HCT116 (cell line): Measurements from ENCODE around the gene STRA8. TPM values are rescaled to one million over a fixed set of nuclear protein-coding genes. Genes with fewer than 3 reads are reported as not detected.

Experiments
- ATAC-seq: fragments of 200-7000 bp; cut with Tn5 transposase; 2 replicates; pipeline ENCODE4 v1.9.1; 2020; ENCODE audit warnings: mild to moderate bottlenecking, moderate library complexity
- BruUV-seq: library from RNA; stranded (reverse); fragments of 400-500 nt; replicated peaks from 2 replicates; lab custom pipeline; 2021; lab: Mats Ljungman, UMichigan
- CTCF ChIA-PET: fragments of 300-600 bp; sonication (Branson Sonifier 250); formaldehyde crosslinking; loops from one replicate; lab custom pipeline; 2021; ENCODE audit warnings: antibody characterized with exemption; lab: Charles Lee
- POLR2A ChIA-PET: fragments of 300-600, 350-600 bp; sonication (Branson Sonifier 250); formaldehyde crosslinking; loops from one replicate; lab custom pipeline; 2021; ENCODE audit warnings: antibody characterized with exemption; lab: Charles Lee
- RAD21 ChIA-PET, 2 experiments: fragments of 300-600 bp; sonication (Branson Sonifier 250); formaldehyde crosslinking; loops; one replicate each; lab custom pipeline; 2023; ENCODE audit warnings: low total read pairs in 2 of 2; ENCODE audit not compliant: uncharacterized antibody in 2 of 2, unreplicated experiment in 2 of 2, low non-redundant PET in 1 of 2; lab: Charles Lee
- DNase-seq: peaks from one replicate; pipeline ENCODE4 v3.0.0-alpha.2; 2010; ENCODE audit warnings: low read depth, low spot score
- H2AFZ ChIP-seq: fragments of 200-600 bp; shearing (Covaris generic), sonication (generic); 2 replicates; pipeline ENCODE4 v1.6.1; 2017; ENCODE audit warnings: low read depth, mixed run types, mixed read lengths, antibody characterized with exemption, low read length; ENCODE audit not compliant: poor library complexity, severe bottlenecking
- H3K27ac ChIP-seq: 2 replicates; pipeline ENCODE4 v1.5.1; 2012; ENCODE audit warnings: low read depth, low read length
- H3K27me3 ChIP-seq: fragments of 200-600 bp; sonication (generic); 2 replicates; pipeline ENCODE4 v1.6.1; 2016; ENCODE audit warnings: mixed run types, low read length, mixed read lengths; ENCODE audit not compliant: insufficient read depth
- H3K36me3 ChIP-seq, 2 experiments: fragments of 200-500 bp in 1 of 2; fragments of 200-600 bp in 1 of 2; sonication (Bioruptor generic) in 1 of 2; sonication (generic) in 1 of 2; 2 replicates each; pipeline versions ENCODE4 v1.5.1 to v1.6.1; 2014 to 2016; ENCODE audit warnings: low read length in 2 of 2, inconsistent platforms in 1 of 2, mixed read lengths in 1 of 2, mixed run types in 1 of 2; ENCODE audit not compliant: insufficient read depth in 2 of 2, control insufficient read depth in 1 of 2
- H3K4me1 ChIP-seq, 2 experiments: fragments of 200-600 bp in 1 of 2; sonication (generic) in 1 of 2; 2 replicates each; pipeline versions ENCODE4 v1.5.1 to v1.6.1; 2012 to 2017; ENCODE audit warnings: low read length in 2 of 2, inconsistent platforms in 1 of 2, mild to moderate bottlenecking in 1 of 2, mixed read lengths in 1 of 2, mixed run types in 1 of 2, moderate library complexity in 1 of 2; ENCODE audit not compliant: insufficient read depth in 2 of 2, control insufficient read depth in 1 of 2
- H3K4me2 ChIP-seq: fragments of 200-600 bp; sonication (generic); 2 replicates; pipeline ENCODE4 v1.6.1; 2017; ENCODE audit warnings: mixed run types, low read length, mixed read lengths
- H3K4me3 ChIP-seq, 2 experiments: fragments of 200-600 bp in 1 of 2; sonication (generic) in 1 of 2; replicated peaks in 1 of 2; 2 replicates each; pipeline ENCODE4 v1.5.1; 2011 to 2016; ENCODE audit warnings: low read length in 2 of 2, control low read depth in 1 of 2, low read depth in 1 of 2, mild to moderate bottlenecking in 1 of 2, mixed read lengths in 1 of 2, mixed run types in 1 of 2
- H3K79me2 ChIP-seq: fragments of 200-600 bp; sonication (generic); 2 replicates; pipeline ENCODE4 v1.6.1; 2017; ENCODE audit warnings: mild to moderate bottlenecking, mixed run types, low read length, moderate library complexity, mixed read lengths; ENCODE audit not compliant: insufficient read depth
- H3K9ac ChIP-seq: fragments of 200-600 bp; sonication (generic); 2 replicates; pipeline ENCODE4 v1.6.1; 2016; ENCODE audit warnings: low read length, mixed read lengths
- H3K9me2 ChIP-seq: fragments of 200-600 bp; sonication (generic), shearing (Covaris generic); 2 replicates; pipeline ENCODE4 v1.6.1; 2017; ENCODE audit warnings: mixed run types, mild to moderate bottlenecking, moderate library complexity; ENCODE audit not compliant: insufficient read depth
- H3K9me3 ChIP-seq, 2 experiments: fragments of 200-500 bp in 1 of 2; fragments of 200-600 bp in 1 of 2; sonication (Bioruptor generic) in 1 of 2; sonication (generic) in 1 of 2; 2 replicates each; pipeline ENCODE4 v1.6.1; 2014 to 2017; ENCODE audit warnings: low read length in 2 of 2, mixed read lengths in 2 of 2, inconsistent platforms in 1 of 2, low read depth in 1 of 2, mild to moderate bottlenecking in 1 of 2, mixed run types in 1 of 2, moderate library complexity in 1 of 2; ENCODE audit not compliant: control insufficient read depth in 1 of 2, insufficient read depth in 1 of 2
- H4K20me1 ChIP-seq: fragments of 200-600 bp; sonication (generic), shearing (Covaris generic); 2 replicates; pipeline ENCODE4 v1.6.1; 2017; ENCODE audit warnings: mixed run types, mild to moderate bottlenecking, moderate library complexity; ENCODE audit not compliant: insufficient read depth
- CBX3 ChIP-seq: IDR thresholded peaks from 2 replicates; pipeline ENCODE4 v1.6.1; 2012; ENCODE audit warnings: low read depth
- CEBPB ChIP-seq: IDR thresholded peaks from 2 replicates; pipeline ENCODE4 v1.6.1; 2012; ENCODE audit warnings: low read depth
- CTCF ChIP-seq, 3 experiments: fragments of 200-600 bp in 1 of 3; sonication (generic) in 1 of 3; IDR thresholded peaks in 2 of 3; conservative IDR thresholded peaks in 1 of 3; 2 replicates each; pipeline ENCODE4 v1.5.1; 2012 to 2017; ENCODE audit warnings: low read depth in 2 of 3, low read length in 2 of 3, antibody characterized with exemption in 1 of 3, borderline replicate concordance in 1 of 3, control low read depth in 1 of 3, mild to moderate bottlenecking in 1 of 3, mixed read lengths in 1 of 3, mixed run types in 1 of 3, moderate library complexity in 1 of 3; ENCODE audit not compliant: insufficient read depth in 1 of 3
- ELF1 ChIP-seq: IDR thresholded peaks from 2 replicates; pipeline ENCODE4 v1.6.1; 2012; ENCODE audit warnings: low read depth, borderline replicate concordance
- EZH2 ChIP-seq: fragments of 200-600 bp; sonication (generic); IDR thresholded peaks from 2 replicates; pipeline ENCODE4 v1.6.1; 2017; ENCODE audit warnings: antibody characterized with exemption, mixed run types
- JUND ChIP-seq: IDR thresholded peaks from 2 replicates; pipeline ENCODE4 v1.6.1; 2012
- POLR2A ChIP-seq: IDR thresholded peaks from 2 replicates; pipeline ENCODE4 v1.7.0; 2011; ENCODE audit warnings: borderline replicate concordance; ENCODE audit not compliant: insufficient read depth, insufficient read length; ENCODE audit errors: extremely low read depth
- POLR2AphosphoS5 ChIP-seq: IDR thresholded peaks from 2 replicates; pipeline ENCODE4 v1.6.1; 2011; ENCODE audit warnings: mild to moderate bottlenecking, low read depth, low read length, moderate library complexity
- RAD21 ChIP-seq: IDR thresholded peaks from 2 replicates; pipeline ENCODE4 v1.6.1; 2012; ENCODE audit warnings: low read depth, mild to moderate bottlenecking
- SIN3A ChIP-seq: IDR thresholded peaks from 2 replicates; pipeline ENCODE4 v1.6.1; 2012; ENCODE audit warnings: low read depth
- SP1 ChIP-seq: IDR thresholded peaks from 2 replicates; pipeline ENCODE4 v1.6.1; 2012; ENCODE audit warnings: low read depth
- SRF ChIP-seq: IDR thresholded peaks from 2 replicates; pipeline ENCODE4 v1.6.1; 2012; ENCODE audit warnings: low read depth
- TCF7L2 ChIP-seq: IDR thresholded peaks from 2 replicates; pipeline ENCODE4 v1.7.0; 2011; ENCODE audit warnings: borderline replicate concordance, inconsistent platforms; ENCODE audit not compliant: insufficient read depth, insufficient read length; ENCODE audit errors: extremely low read depth
- ZFX ChIP-seq: fragments of 450-650 bp; IDR thresholded peaks from 2 replicates; pipeline ENCODE4 v1.6.1; 2017
- ZNF274 ChIP-seq: fragments of 200-500 bp; sonication (Bioruptor generic); IDR thresholded peaks from 2 replicates; pipeline ENCODE4 v1.6.1; 2014; ENCODE audit warnings: mild to moderate bottlenecking, low read depth, low read length, inconsistent platforms
- intact Hi-C: fragments of 100-400 bp; cut with micrococcal nuclease; formaldehyde crosslinking; loops from 2 replicates; pipeline ENCODE4 v1.10.0; 2022
- total RNA-seq: library from RNA; stranded (reverse); gene quantifications from one replicate; pipeline ENCODE4 v1.2.1, GENCODE V29; 2021; ENCODE audit not compliant: unreplicated experiment
- TF ChIP-seq, protein P1 (sequence below): IDR thresholded peaks from 2 replicates; pipeline ENCODE4 v1.6.1; 2012
- TF ChIP-seq, protein P2 (sequence below): IDR thresholded peaks from 2 replicates; pipeline ENCODE4 v1.6.1; 2012; ENCODE audit warnings: low read depth
- TF ChIP-seq, protein P3 (sequence below): IDR thresholded peaks from 2 replicates; pipeline ENCODE4 v1.6.1; 2012

STRA8 gene
- total RNA-seq, 1 experiment from 2014 or later: not detected

- TF ChIP-seq JUND: no peak
- no peaks in the 10 kb centered on the region for H3K4me1 ChIP-seq
- ChIA-PET CTCF (no interaction called here), POLR2A (no interaction called here), RAD21 (no interaction called here)
- H2AFZ ChIP-seq: no peak overlapping the region
- no peaks in the 10 kb centered on the region for H4K20me1 ChIP-seq
- no peaks in the 10 kb centered on the region for H3K36me3 ChIP-seq
- no peak overlapping the region for H3K4me3 ChIP-seq
- DNase-seq (no peak), ATAC-seq (no peak)
- H3K9me3 ChIP-seq: no peaks in the 10 kb centered on the region
- no peak overlapping the region for H3K4me2 ChIP-seq
- no peak overlapping the region for H3K9ac ChIP-seq
- H3K9me2 ChIP-seq: no peaks in the 10 kb centered on the region
- intact Hi-C loops: no loop called here
- no TSS peak for BruUV-seq
- no peaks in the 10 kb centered on the region; the same call in 1 of the 2 replicates for H3K27me3 ChIP-seq
- no peak overlapping the region for H3K27ac ChIP-seq
- no peaks in the 10 kb centered on the region for H3K79me2 ChIP-seq
Observed at GRCh38 chr7:135265637-135266036, 32.0 kb downstream of the STRA8 start.

- H2AFZ ChIP-seq: no peak overlapping the region
- ChIA-PET CTCF (no interaction called here), POLR2A (no interaction called here), RAD21 (no interaction called here)
- no peaks in the 10 kb centered on the region for H4K20me1 ChIP-seq
- intact Hi-C loops: loop anchor here (5.0 kb wide), 1 partner anchor 287 kb away; the partner anchor contains the start of gene NUP205
- no peaks in the 10 kb centered on the region for H3K36me3 ChIP-seq
- no peak for ATAC-seq
- H3K9me3 ChIP-seq: no peaks in the 10 kb centered on the region
- no peaks in the 10 kb centered on the region for H3K9me2 ChIP-seq
- H3K79me2 ChIP-seq: no peaks in the 10 kb centered on the region
- no peak overlapping the region for H3K9ac ChIP-seq
- no peak overlapping the region for H3K4me3 ChIP-seq
- no peak overlapping the region for H3K27ac ChIP-seq
- H3K4me1 ChIP-seq: no peaks in the 10 kb centered on the region
- no peak overlapping the region for H3K4me2 ChIP-seq
- no TSS peak for BruUV-seq
- no peak for DNase-seq
- H3K27me3 ChIP-seq: no peaks in the 10 kb centered on the region; the same call in 1 of the 2 replicates
- TF ChIP-seq SP1 (no peak), CTCF (IDR thresholded peaks at IDR 0.05 in 2 of 3, conservative IDR thresholded peaks at IDR 0.05 in 1 of 3; ENCODE audit: borderline replicate concordance in 1 of 3, insufficient read depth in 1 of 3, low read depth in 2 of 3, low read length in 2 of 3) (no peak), ZFX (no peak), TCF7L2 (no peak), CBX3 (no peak), POLR2A (no peak), POLR2AphosphoS5 (no peak), EZH2 (no peak), CEBPB (no peak), RAD21 (no peak), ELF1 (no peak), SRF (no peak), ZNF274 (no peak), SIN3A (no peak)
- TF ChIP-seq, protein P1, sequence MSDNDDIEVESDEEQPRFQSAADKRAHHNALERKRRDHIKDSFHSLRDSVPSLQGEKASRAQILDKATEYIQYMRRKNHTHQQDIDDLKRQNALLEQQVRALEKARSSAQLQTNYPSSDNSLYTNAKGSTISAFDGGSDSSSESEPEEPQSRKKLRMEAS: no peak
- TF ChIP-seq, protein P2, sequence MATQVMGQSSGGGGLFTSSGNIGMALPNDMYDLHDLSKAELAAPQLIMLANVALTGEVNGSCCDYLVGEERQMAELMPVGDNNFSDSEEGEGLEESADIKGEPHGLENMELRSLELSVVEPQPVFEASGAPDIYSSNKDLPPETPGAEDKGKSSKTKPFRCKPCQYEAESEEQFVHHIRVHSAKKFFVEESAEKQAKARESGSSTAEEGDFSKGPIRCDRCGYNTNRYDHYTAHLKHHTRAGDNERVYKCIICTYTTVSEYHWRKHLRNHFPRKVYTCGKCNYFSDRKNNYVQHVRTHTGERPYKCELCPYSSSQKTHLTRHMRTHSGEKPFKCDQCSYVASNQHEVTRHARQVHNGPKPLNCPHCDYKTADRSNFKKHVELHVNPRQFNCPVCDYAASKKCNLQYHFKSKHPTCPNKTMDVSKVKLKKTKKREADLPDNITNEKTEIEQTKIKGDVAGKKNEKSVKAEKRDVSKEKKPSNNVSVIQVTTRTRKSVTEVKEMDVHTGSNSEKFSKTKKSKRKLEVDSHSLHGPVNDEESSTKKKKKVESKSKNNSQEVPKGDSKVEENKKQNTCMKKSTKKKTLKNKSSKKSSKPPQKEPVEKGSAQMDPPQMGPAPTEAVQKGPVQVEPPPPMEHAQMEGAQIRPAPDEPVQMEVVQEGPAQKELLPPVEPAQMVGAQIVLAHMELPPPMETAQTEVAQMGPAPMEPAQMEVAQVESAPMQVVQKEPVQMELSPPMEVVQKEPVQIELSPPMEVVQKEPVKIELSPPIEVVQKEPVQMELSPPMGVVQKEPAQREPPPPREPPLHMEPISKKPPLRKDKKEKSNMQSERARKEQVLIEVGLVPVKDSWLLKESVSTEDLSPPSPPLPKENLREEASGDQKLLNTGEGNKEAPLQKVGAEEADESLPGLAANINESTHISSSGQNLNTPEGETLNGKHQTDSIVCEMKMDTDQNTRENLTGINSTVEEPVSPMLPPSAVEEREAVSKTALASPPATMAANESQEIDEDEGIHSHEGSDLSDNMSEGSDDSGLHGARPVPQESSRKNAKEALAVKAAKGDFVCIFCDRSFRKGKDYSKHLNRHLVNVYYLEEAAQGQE: no peak
- TF ChIP-seq, protein P3, sequence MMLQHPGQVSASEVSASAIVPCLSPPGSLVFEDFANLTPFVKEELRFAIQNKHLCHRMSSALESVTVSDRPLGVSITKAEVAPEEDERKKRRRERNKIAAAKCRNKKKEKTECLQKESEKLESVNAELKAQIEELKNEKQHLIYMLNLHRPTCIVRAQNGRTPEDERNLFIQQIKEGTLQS: no peak
Observed at GRCh38 chr7:135269921-135270320, 36.3 kb downstream of the STRA8 start.
